ENCODE data around the gene PLCG2.
A peak's percentile ranks its signal among the peaks of the same experiment; 100 is the strongest.

PLCG2 gene

GRCh38 chr16:81880816-81881215, 101.7 kb downstream of the PLCG2 start:
- TF ChIP-seq CTCF (IDR thresholded peaks at IDR 0.05; ENCODE audit: extremely low read depth, missing control alignments), result no peak
- DNase-seq (ENCODE audit: low spot score), result no peak

- TF ChIP-seq CTCF (IDR thresholded peaks at IDR 0.05; ENCODE audit: extremely low read depth, missing control alignments), result no peak
- no peak for DNase-seq (ENCODE audit: low spot score)
These were observed 102.1 kb downstream of the PLCG2 start for GRCh38 chr16:81881228-81881627.

- no peak for DNase-seq (ENCODE audit: low spot score)
- TF ChIP-seq CTCF (IDR thresholded peaks at IDR 0.05; ENCODE audit: extremely low read depth, missing control alignments), result no peak
These were observed 103.5 kb downstream of the PLCG2 start for GRCh38 chr16:81882559-81882958.

- no peak for DNase-seq (ENCODE audit: low spot score)
- no peak for TF ChIP-seq CTCF (IDR thresholded peaks at IDR 0.05; ENCODE audit: extremely low read depth, missing control alignments)
These were observed 104.1 kb downstream of the PLCG2 start for GRCh38 chr16:81883235-81883634.

- TF ChIP-seq CTCF (IDR thresholded peaks at IDR 0.05; ENCODE audit: extremely low read depth, missing control alignments), result peak; percentile 47
- peak; percentile 69 for DNase-seq (ENCODE audit: low spot score)
These were observed 107.0 kb downstream of the PLCG2 start for GRCh38 chr16:81885976-81886586.

GRCh38 chr16:81888520-81889394, 109.7 kb downstream of the PLCG2 start:
- no peak for DNase-seq (ENCODE audit: low spot score)
- no peak for TF ChIP-seq CTCF (IDR thresholded peaks at IDR 0.05; ENCODE audit: extremely low read depth, missing control alignments)

- DNase-seq (ENCODE audit: low spot score), result no peak
These were observed 112.8 kb downstream of the PLCG2 start for GRCh38 chr16:81891736-81892364.

More at GRCh38 chr16:81891736-81892364, 112.8 kb downstream of the PLCG2 start:
- TF ChIP-seq CTCF (IDR thresholded peaks at IDR 0.05; ENCODE audit: extremely low read depth, missing control alignments), result no peak
